Stimulated activated CD8-positive, alpha-beta memory T cell treated with anti-CD3 and anti-CD28 coated beads, Interleukin-12 subunit alpha, Interleukin-12 subunit beta, amount 100 ng/mL, for 4 hours (primary cell): Measurements from ENCODE around the gene LEFTY1.
A peak's percentile ranks its signal among the peaks of the same experiment; 100 is the strongest.
"Not testable (repeated sequence)": the region's sequence is repeated elsewhere in the genome, so short reads cannot be mapped to it uniquely, and the experiment has no call there.

Experiments
- DNase-seq: peaks from one replicate; pipeline ENCODE4 v3.0.0-alpha.2; 2020; ENCODE audit warnings: low read depth

Gene LEFTY1

GRCh38 chr1:225887554-225888288, 1.2 kb downstream of the LEFTY1 start:
- not testable (repeated sequence) for DNase-seq

- no peak for DNase-seq
Observed at GRCh38 chr1:225887030-225887314, 2.0 kb downstream of the LEFTY1 start.

- DNase-seq = no peak
Observed at GRCh38 chr1:225886159-225887029, 2.6 kb downstream of the LEFTY1 start.

GRCh38 chr1:225885336-225885735, 3.6 kb downstream of the LEFTY1 start:
- DNase-seq = no peak

- DNase-seq = no peak
Observed at GRCh38 chr1:225883616-225884265, 5.2 kb downstream of the LEFTY1 start.

- no peak for DNase-seq
Observed at GRCh38 chr1:225882694-225883615, 6.0 kb downstream of the LEFTY1 start.

GRCh38 chr1:225881959-225882693, 6.8 kb downstream of the LEFTY1 start, which contains the start of gene TMEM63A:
Gene TMEM63A (minus strand): TSS chr1:225882380. CDS start chr1:225877580, 4,800 bp downstream.
- peak; percentile 78 for DNase-seq

GRCh38 chr1:225881081-225881958, 7.6 kb downstream of the LEFTY1 start:
- no peak for DNase-seq

GRCh38 chr1:225880636-225881035, 8.3 kb downstream of the LEFTY1 start:
- DNase-seq = no peak

GRCh38 chr1:225880222-225880588, 8.7 kb downstream of the LEFTY1 start:
- no peak for DNase-seq

- no peak for DNase-seq
Observed at GRCh38 chr1:225879521-225880221, 9.3 kb downstream of the LEFTY1 start.

GRCh38 chr1:225878282-225878681, 10.7 kb downstream of the LEFTY1 start:
- DNase-seq = no peak

GRCh38 chr1:225877580-225877979, 11.4 kb downstream of the LEFTY1 start:
- no peak for DNase-seq

- no peak for DNase-seq
Observed at GRCh38 chr1:225876900-225877510, 11.9 kb downstream of the LEFTY1 start.

GRCh38 chr1:225875044-225875815, 13.7 kb downstream of the LEFTY1 start:
- no peak for DNase-seq

GRCh38 chr1:225874431-225874830, 14.5 kb downstream of the LEFTY1 start:
- no peak for DNase-seq

- no peak for DNase-seq
Observed at GRCh38 chr1:225873281-225873850, 15.6 kb downstream of the LEFTY1 start.

- no peak for DNase-seq
Observed at GRCh38 chr1:225872075-225872430, 16.9 kb downstream of the LEFTY1 start.
